AG08396 (cell line): Measurements from ENCODE around the gene EHMT2.
A peak's percentile ranks its signal among the peaks of the same experiment; 100 is the strongest.

Experiments
- DNase-seq: peaks from one replicate; pipeline ENCODE4 v3.0.0; 2012; ENCODE audit warnings: low spot score, mixed read lengths

EHMT2 gene

GRCh38 chr6:31837369-31838113 is 60.0 kb downstream of the EHMT2 start:
- no peak for DNase-seq

GRCh38 chr6:31836474-31837368 is 60.8 kb downstream of the EHMT2 start:
- DNase-seq, result peak; percentile 53

- no peak for DNase-seq
Measured at GRCh38 chr6:31836047-31836473, 61.4 kb downstream of the EHMT2 start.

GRCh38 chr6:31834367-31835250 is 62.9 kb downstream of the EHMT2 start:
- peak; percentile 91 for DNase-seq

- no peak for DNase-seq
Measured at GRCh38 chr6:31831350-31832215, 65.9 kb downstream of the EHMT2 start.

GRCh38 chr6:31830886-31831335 is 66.6 kb downstream of the EHMT2 start:
- DNase-seq, result no peak
